IPS-20b (cell line): ENCODE results near the gene TMEM258.

Source experiments
- H3K27ac ChIP-seq: one replicate; pipeline ENCODE4 v1.5.1; 2013; ENCODE audit warnings: low read length
- H3K27me3 ChIP-seq: 2 replicates; pipeline ENCODE4 v1.6.1; 2013; ENCODE audit warnings: mild to moderate bottlenecking, low read length, inconsistent platforms; ENCODE audit not compliant: insufficient read depth
- H3K36me3 ChIP-seq: 2 replicates; pipeline ENCODE4 v1.6.1; 2013; ENCODE audit warnings: low read depth, mild to moderate bottlenecking, inconsistent platforms, low read length, moderate library complexity; ENCODE audit not compliant: insufficient read depth
- H3K4me1 ChIP-seq: 2 replicates; pipeline ENCODE4 v1.6.1; 2013; ENCODE audit warnings: mild to moderate bottlenecking, control low read depth, inconsistent platforms, low read length, moderate library complexity; ENCODE audit not compliant: insufficient read depth
- H3K4me3 ChIP-seq: 2 replicates; pipeline ENCODE4 v1.5.1; 2013; ENCODE audit warnings: mild to moderate bottlenecking, low read length, inconsistent platforms
- H3K9ac ChIP-seq: 2 replicates; pipeline ENCODE4 v1.6.1; 2013; ENCODE audit warnings: low read depth, mild to moderate bottlenecking, inconsistent platforms, low read length, moderate library complexity
- H3K9me3 ChIP-seq: 2 replicates; pipeline ENCODE4 v1.6.1; 2013; ENCODE audit warnings: mild to moderate bottlenecking, low read depth, low read length, inconsistent platforms; ENCODE audit not compliant: insufficient read depth

TMEM258 gene

DNA sequence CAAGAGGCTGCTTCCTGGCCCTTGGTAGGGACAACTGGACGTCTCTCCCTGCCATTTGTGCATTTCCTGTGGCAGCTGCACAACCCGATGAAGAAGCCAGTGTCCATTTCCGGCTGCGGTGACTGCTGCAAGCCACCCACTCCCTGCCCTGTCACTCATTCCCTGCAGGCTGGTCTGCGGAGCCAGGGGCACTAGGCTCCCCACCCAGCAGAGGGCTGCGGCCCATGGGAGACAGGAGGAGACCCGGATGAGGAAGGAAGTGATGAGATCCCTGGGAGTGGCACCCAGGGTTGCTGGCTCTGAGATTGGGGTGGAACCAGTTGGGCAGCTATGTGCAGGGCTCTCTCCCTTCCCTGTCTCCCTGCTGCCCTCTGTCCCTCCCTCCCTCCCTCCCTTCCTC is 50.0 kb downstream of the TMEM258 start:
- Histone ChIP-seq H3K4me1 (no peaks in the 10 kb centered on the region), H3K27me3 (no peaks in the 10 kb centered on the region), H3K36me3 (peaks cover 13% of the 10 kb centered on the region; the same call in 1 of the 2 replicates), H3K27ac (no peak overlapping the region), H3K9me3 (no peaks in the 10 kb centered on the region), H3K4me3 (no peak overlapping the region), H3K9ac (no peak overlapping the region)

DNA sequence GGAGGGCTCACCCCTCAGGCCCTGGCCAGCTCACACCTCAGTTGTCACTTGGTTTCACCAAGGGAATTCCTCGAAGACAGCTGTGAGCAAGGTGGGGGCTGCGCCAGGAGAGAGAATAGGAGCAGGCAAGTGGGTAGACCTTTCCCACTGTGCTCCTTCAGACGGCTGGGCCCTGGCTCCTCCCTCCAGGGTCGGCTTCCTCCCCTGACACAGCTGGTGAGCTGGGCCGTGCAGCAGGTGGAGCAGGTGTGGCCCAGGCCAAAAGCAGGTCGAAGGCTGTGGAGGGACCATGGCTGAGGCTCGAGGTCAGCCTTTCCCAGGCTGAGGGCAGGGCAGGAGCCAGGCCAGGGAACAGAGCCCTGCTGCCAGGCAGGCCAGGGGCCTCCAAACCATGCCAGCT is 52.4 kb downstream of the TMEM258 start:
- no peaks in the 10 kb centered on the region for H3K9me3 ChIP-seq
- H3K9ac ChIP-seq: no peak overlapping the region
- H3K27ac ChIP-seq: no peak overlapping the region
- no peak overlapping the region for H3K4me3 ChIP-seq
- no peaks in the 10 kb centered on the region for H3K27me3 ChIP-seq
- H3K4me1 ChIP-seq: no peaks in the 10 kb centered on the region
- peaks cover 26% of the 10 kb centered on the region; the same call in 1 of the 2 replicates for H3K36me3 ChIP-seq

DNA sequence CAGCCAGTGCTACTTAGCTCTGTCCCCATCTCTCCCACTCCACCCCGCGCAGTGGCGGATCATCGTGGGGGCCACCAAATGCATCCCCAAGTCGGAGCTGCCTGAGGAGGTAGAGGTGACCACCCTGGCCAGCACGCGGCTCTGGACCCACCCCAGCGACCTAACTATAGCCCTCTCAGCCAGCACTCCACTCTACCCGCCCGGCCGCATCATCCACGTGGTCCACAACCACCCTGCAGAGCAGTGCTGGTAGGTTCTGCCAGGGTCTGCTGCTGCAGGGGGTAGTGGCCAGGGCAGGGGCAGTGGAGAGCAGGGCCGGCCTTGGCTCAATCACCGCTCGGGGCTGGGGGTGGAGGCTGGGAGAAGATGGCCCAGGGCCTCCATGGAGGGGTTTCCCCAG is 53.0 kb downstream of the TMEM258 start:
- H3K9ac ChIP-seq: no peak overlapping the region
- H3K9me3 ChIP-seq: no peaks in the 10 kb centered on the region
- no peak overlapping the region for H3K4me3 ChIP-seq
- H3K4me1 ChIP-seq: no peaks in the 10 kb centered on the region
- no peaks in the 10 kb centered on the region for H3K27me3 ChIP-seq
- peaks cover 26% of the 10 kb centered on the region; the same call in 1 of the 2 replicates for H3K36me3 ChIP-seq
- no peak overlapping the region for H3K27ac ChIP-seq
